ENCODE data around the gene COL4A1.

DNA sequence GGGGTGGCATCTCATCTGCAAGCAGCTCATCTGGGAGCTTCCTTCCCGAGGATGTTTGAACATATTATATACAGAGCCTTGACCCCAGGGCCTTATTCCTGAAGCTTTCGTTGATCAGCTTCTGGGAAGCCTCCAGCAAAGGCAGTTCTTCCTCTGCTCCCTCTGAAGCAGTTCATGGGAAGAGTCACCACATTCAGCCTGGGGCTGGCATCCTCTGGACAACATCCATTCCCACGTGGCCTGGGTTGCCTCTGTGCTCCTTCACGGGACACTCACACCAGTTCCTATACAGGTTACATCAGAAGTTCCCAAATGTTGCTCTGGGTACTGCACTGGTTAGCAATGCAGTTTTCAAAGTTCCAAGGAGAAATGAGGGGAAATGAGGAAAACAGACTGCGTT, 29.7 kb upstream of the COL4A1 start:
- TF ChIP-seq CTCF (optimal IDR thresholded peaks at IDR 0.05 in 1 of 3, IDR thresholded peaks at IDR 0.05 in 1 of 3, conservative IDR thresholded peaks at IDR 0.05 in 1 of 3; ENCODE audit: extremely low read depth in 1 of 3, insufficient read depth in 2 of 3, low read length in 3 of 3), result no peak
- no peak for TF ChIP-seq EZH2 (IDR thresholded peaks at IDR 0.05; ENCODE audit: low read length)

Measured in keratinocyte (primary cell).